ENCODE data around the gene TENT5A.

DNA sequence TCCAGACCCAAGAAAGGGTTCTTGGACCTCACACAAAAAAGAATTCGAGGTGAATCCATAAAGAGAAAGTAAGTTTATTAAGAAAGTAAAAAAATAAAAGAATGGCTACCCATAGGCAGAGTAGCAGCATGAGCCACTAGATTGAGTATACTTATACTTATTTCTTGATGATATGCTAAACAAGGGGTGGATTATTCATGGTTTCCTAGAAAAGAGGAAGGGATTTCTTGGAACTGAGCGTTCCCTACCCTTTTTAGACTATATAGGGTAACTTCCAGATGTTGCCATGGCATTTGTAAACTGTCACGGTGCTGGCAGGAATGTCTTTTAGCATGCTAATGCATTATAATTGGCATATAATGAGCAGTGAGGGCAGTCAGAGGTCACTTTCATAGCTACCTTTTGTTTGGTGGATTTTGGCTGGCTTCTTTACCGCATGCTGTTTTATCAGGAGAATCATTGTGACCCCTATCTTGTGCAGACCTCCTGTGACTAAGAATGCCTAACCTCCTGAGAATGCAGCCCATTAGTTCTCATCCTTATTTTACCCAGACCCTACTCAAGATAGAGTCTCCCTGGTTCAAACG, 44.3 kb downstream of the TENT5A start:
- no peak for TF ChIP-seq POLR2A (IDR thresholded peaks at IDR 0.05)
- TF ChIP-seq, protein P1, sequence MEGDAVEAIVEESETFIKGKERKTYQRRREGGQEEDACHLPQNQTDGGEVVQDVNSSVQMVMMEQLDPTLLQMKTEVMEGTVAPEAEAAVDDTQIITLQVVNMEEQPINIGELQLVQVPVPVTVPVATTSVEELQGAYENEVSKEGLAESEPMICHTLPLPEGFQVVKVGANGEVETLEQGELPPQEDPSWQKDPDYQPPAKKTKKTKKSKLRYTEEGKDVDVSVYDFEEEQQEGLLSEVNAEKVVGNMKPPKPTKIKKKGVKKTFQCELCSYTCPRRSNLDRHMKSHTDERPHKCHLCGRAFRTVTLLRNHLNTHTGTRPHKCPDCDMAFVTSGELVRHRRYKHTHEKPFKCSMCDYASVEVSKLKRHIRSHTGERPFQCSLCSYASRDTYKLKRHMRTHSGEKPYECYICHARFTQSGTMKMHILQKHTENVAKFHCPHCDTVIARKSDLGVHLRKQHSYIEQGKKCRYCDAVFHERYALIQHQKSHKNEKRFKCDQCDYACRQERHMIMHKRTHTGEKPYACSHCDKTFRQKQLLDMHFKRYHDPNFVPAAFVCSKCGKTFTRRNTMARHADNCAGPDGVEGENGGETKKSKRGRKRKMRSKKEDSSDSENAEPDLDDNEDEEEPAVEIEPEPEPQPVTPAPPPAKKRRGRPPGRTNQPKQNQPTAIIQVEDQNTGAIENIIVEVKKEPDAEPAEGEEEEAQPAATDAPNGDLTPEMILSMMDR (IDR thresholded peaks at IDR 0.05): no peak

All from esophagus squamous epithelium (tissue), 4 donors.